ENCODE data around the gene MMRN2.
"Not testable (repeated sequence)": the region's sequence is repeated elsewhere in the genome, so short reads cannot be mapped to it uniquely, and the experiment has no call there.

DNA sequence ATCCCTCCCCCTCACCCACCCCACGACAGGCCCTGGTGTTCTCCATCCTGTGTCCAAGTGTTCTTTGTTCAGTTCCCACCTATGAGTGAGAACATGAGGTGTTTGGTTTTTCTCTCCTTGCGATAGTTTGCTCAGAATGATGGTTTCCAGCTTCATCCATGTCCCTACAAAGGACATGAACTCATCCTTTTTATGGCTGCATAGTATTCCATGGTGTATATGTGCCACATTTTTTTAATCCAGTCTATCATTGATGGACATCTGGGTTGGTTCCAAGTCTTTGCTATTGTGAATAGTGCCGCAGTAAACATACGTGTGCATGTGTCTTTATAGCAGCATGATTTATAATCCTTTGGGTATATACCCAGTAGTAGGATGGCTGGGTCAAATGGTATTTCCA is 27.1 kb upstream of the MMRN2 start:
- TF ChIP-seq, protein P1, sequence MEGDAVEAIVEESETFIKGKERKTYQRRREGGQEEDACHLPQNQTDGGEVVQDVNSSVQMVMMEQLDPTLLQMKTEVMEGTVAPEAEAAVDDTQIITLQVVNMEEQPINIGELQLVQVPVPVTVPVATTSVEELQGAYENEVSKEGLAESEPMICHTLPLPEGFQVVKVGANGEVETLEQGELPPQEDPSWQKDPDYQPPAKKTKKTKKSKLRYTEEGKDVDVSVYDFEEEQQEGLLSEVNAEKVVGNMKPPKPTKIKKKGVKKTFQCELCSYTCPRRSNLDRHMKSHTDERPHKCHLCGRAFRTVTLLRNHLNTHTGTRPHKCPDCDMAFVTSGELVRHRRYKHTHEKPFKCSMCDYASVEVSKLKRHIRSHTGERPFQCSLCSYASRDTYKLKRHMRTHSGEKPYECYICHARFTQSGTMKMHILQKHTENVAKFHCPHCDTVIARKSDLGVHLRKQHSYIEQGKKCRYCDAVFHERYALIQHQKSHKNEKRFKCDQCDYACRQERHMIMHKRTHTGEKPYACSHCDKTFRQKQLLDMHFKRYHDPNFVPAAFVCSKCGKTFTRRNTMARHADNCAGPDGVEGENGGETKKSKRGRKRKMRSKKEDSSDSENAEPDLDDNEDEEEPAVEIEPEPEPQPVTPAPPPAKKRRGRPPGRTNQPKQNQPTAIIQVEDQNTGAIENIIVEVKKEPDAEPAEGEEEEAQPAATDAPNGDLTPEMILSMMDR (IDR thresholded peaks at IDR 0.05) = not testable (repeated sequence)
- not testable (repeated sequence) for TF ChIP-seq EP300 (IDR thresholded peaks at IDR 0.05)

Measured in upper lobe of left lung (tissue), 4 donors.